Stimulated activated effector memory CD8-positive, alpha-beta T cell treated with anti-CD3 and anti-CD28 coated beads, Interleukin-12 subunit alpha, Interleukin-12 subunit beta, amount 100 ng/mL, for 72 hours (primary cell): ENCODE measurements around the gene R3HDML.

Source experiments
- ATAC-seq: fragments of 150-1000 bp; cut with Tn5 transposase; 2 replicates; pipeline ENCODE4 v1.10.0; 2021
- DNase-seq, 2 donors: peaks; one replicate each; pipeline ENCODE4 v3.0.0; 2021 to 2022; ENCODE audit warnings: low spot score in 2 of 2
- H3K27ac Mint-ChIP-seq: one replicate; pipeline ENCODE4 v1.8.0; 2022; ENCODE audit warnings: mild to moderate bottlenecking, mixed read lengths
- H3K36me3 Mint-ChIP-seq: one replicate; pipeline ENCODE4 v1.8.0; 2022; ENCODE audit warnings: mild to moderate bottlenecking, mixed read lengths
- H3K4me1 Mint-ChIP-seq: one replicate; pipeline ENCODE4 v1.8.0; 2022; ENCODE audit warnings: mixed read lengths
- H3K4me3 Mint-ChIP-seq: one replicate; pipeline ENCODE4 v1.8.0; 2022; ENCODE audit warnings: mild to moderate bottlenecking, mixed read lengths
- H3K9me3 Mint-ChIP-seq: one replicate; pipeline ENCODE4 v1.8.0; 2022; ENCODE audit warnings: mixed read lengths

R3HDML gene

GRCh38 chr20:44396369-44397130 lies 59.7 kb downstream of the R3HDML start:
- DNase-seq (no peak), ATAC-seq (no peak)
- H3K36me3 Mint-ChIP-seq: no peaks in the 10 kb centered on the region
- no peak overlapping the region for H3K4me3 Mint-ChIP-seq
- no peak overlapping the region for H3K27ac Mint-ChIP-seq
- no peaks in the 10 kb centered on the region for H3K4me1 Mint-ChIP-seq
- no peaks in the 10 kb centered on the region for H3K9me3 Mint-ChIP-seq

GRCh38 chr20:44398335-44398734 lies 61.5 kb downstream of the R3HDML start:
- no peak for DNase-seq
- H3K4me1 Mint-ChIP-seq: no peaks in the 10 kb centered on the region
- no peaks in the 10 kb centered on the region for H3K9me3 Mint-ChIP-seq
- H3K36me3 Mint-ChIP-seq: no peaks in the 10 kb centered on the region
- no peak overlapping the region for H3K27ac Mint-ChIP-seq
- H3K4me3 Mint-ChIP-seq: no peak overlapping the region
- no peak for ATAC-seq

- no peak for DNase-seq
- no peaks in the 10 kb centered on the region for H3K9me3 Mint-ChIP-seq
- no peaks in the 10 kb centered on the region for H3K36me3 Mint-ChIP-seq
- peaks cover 2% of the 10 kb centered on the region for H3K4me1 Mint-ChIP-seq
- no peak for ATAC-seq
- H3K27ac Mint-ChIP-seq: no peak overlapping the region
- no peak overlapping the region for H3K4me3 Mint-ChIP-seq
Measured at GRCh38 chr20:44399446-44399845, 62.6 kb downstream of the R3HDML start.

- Mint-ChIP-seq H3K4me1 (peaks cover 6% of the 10 kb centered on the region), H3K36me3 (no peaks in the 10 kb centered on the region), H3K4me3 (no peak overlapping the region), H3K9me3 (no peaks in the 10 kb centered on the region), H3K27ac (no peak overlapping the region)
- no peak for ATAC-seq
- no peak for DNase-seq
Measured at GRCh38 chr20:44400671-44400969, 63.8 kb downstream of the R3HDML start.
